Ishikawa (cell line): ENCODE data around the gene C18orf63.

Source experiments
- CEBPB ChIP-seq: IDR thresholded peaks from 2 replicates; pipeline ENCODE4 v1.6.1; 2012
- CREB1 ChIP-seq: IDR thresholded peaks from 2 replicates; pipeline ENCODE4 v1.6.1; 2012; ENCODE audit warnings: low read depth
- EGR1 ChIP-seq: IDR thresholded peaks from 2 replicates; pipeline ENCODE4 v1.6.1; 2012
- EP300 ChIP-seq: IDR thresholded peaks from 2 replicates; pipeline ENCODE4 v1.6.1; 2012; ENCODE audit warnings: borderline replicate concordance
- FOXM1 ChIP-seq: IDR thresholded peaks from 2 replicates; pipeline ENCODE4 v1.6.1; 2012; ENCODE audit warnings: low read depth, borderline replicate concordance
- MAX ChIP-seq: IDR thresholded peaks from 2 replicates; pipeline ENCODE4 v1.6.1; 2012
- NFIC ChIP-seq: IDR thresholded peaks from 2 replicates; pipeline ENCODE4 v1.6.1; 2012
- RAD21 ChIP-seq: IDR thresholded peaks from 2 replicates; pipeline ENCODE4 v1.6.1; 2012; ENCODE audit warnings: low read depth
- REST ChIP-seq: IDR thresholded peaks from 2 replicates; pipeline ENCODE4 v1.6.1; 2012; ENCODE audit warnings: low read depth, mild to moderate bottlenecking
- TAF1 ChIP-seq: IDR thresholded peaks from 2 replicates; pipeline ENCODE4 v1.6.1; 2012; ENCODE audit warnings: low read depth, mild to moderate bottlenecking
- TEAD4 ChIP-seq: IDR thresholded peaks from 2 replicates; pipeline ENCODE4 v1.6.1; 2012
- USF1 ChIP-seq: IDR thresholded peaks from 2 replicates; pipeline ENCODE4 v1.6.1; 2012
- YY1 ChIP-seq: IDR thresholded peaks from 2 replicates; pipeline ENCODE4 v1.6.1; 2012; ENCODE audit warnings: low read depth
- ZBTB7A ChIP-seq: IDR thresholded peaks from 2 replicates; pipeline ENCODE4 v1.6.1; 2012; ENCODE audit warnings: low read depth

GRCh38 chr18:74378179-74378682, 62.6 kb downstream of the C18orf63 start:
- TF ChIP-seq CEBPB = no peak
- TF ChIP-seq FOXM1 = no peak
- no peak for TF ChIP-seq TAF1
- no peak for TF ChIP-seq CREB1
- no peak for TF ChIP-seq RAD21
- no peak for TF ChIP-seq EP300
- no peak for TF ChIP-seq NFIC
- no peak for TF ChIP-seq EGR1
- no peak for TF ChIP-seq YY1
- no peak for TF ChIP-seq MAX
- TF ChIP-seq USF1 = no peak
- TF ChIP-seq REST = no peak
- TF ChIP-seq TEAD4 = no peak
- TF ChIP-seq ZBTB7A = no peak
